Stimulated activated CD8-positive, alpha-beta memory T cell treated with anti-CD3 and anti-CD28 coated beads, Interleukin-15, amount 100 ng/mL, for 24 hours (primary cell): ENCODE results near the gene IRF2.

Source experiments
- DNase-seq: peaks from one replicate; pipeline ENCODE4 v3.0.0-alpha.2; 2020; ENCODE audit warnings: low read depth

Gene IRF2

GRCh38 chr4:184450045-184450444 lies 24.3 kb downstream of the IRF2 start:
- no peak for DNase-seq

- DNase-seq = no peak
These were observed 25.5 kb downstream of the IRF2 start for GRCh38 chr4:184448821-184449220.

DNA sequence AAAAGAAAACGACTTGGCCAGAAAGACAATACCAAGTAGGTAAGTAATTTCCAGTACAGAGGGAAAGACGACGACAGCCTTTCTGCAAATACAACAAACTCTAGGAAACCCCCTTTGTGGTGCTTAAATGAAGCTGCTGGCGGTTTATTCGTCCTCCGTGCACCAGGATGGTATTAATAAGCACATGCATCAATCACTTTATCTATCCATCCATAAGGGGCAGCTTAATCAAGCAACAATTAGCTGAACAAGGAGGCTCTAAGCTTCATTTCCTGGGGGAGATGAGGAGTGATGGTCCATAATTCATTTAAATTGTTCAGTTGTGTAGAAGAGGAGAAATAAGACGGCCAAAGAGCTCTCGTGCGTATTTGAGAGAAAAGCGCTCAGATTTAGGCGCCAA lies 26.2 kb downstream of the IRF2 start:
- no peak for DNase-seq

- DNase-seq = no peak
These were observed 26.7 kb downstream of the IRF2 start for GRCh38 chr4:184447664-184448063.

DNA sequence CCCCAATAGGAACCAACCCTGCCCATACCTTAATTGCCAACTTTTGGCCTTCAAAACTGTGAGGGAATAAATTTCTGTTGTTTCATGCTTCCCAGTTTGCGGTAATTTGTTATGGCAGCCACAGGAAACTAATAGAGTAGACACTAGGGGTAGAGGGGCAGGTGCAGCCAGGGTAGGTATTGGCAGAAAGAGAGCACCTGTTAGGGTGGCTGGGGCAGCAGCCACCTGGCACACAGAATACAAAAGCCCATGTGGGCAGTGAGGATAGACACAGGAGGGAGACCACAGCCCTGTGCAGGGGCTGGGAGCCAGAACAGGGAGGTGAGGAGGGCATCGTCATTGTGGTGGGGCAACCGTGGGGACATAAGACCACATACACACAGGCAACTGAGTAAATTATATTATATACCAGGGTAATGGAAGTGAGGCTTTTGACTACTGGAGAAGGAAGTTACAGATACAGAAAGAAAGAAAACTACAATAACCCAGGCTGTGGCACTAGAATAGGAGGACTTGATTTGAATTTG lies 28.2 kb downstream of the IRF2 start:
- DNase-seq = no peak

GRCh38 chr4:184444953-184445309 lies 29.4 kb downstream of the IRF2 start:
- DNase-seq = no peak

DNA sequence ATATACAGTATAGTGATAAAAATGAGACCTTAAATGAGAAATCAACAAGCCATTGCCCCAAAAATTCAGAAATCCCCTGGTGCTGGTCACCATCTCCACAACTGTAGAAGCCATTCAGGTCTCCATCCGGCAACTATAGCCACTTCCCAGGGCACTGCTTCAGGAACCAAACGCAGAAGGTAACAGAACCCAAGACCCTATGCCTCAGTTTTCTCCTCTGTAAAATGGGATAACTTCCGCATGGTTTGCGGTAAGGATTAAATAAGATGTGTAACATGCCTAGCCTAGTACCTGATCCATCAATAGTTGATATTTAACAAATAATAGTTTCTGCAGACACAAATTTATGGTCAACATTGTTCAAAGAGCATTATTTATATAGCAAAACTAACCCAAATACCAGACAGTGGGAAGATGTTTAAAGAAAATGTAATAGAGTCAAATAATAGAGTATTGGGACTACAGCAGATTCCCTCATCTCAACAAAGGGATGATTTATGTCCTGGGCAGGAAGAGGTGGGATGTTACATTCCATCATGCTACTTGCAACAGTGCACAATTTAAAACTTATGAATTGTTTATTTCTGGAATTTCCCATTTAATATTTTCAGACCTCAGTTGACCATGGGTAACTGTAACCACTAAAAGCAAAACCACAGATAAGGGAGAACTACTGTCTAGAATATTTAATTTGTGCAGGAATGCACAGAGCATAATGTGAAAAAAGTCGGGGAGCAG lies 30.0 kb downstream of the IRF2 start:
- no peak for DNase-seq

DNA sequence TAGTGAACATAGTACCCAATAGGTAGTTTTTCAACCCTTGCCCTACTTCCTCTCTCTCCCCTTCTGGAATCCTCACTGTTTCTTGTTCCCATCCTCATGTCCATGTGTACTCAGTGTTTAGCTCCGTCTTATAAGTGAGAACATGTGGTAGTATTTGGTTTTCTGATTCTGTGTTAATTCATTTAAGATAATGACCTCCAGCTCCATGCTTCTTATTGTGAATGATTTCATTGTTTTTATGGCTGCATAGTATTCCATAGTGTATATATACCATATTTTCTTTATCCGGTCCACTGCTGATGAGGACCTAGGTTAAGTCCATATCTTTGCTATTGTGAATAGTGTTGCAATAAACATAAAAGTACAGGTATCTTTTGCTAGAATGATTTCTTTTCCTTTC lies 31.0 kb downstream of the IRF2 start:
- DNase-seq = no peak

DNA sequence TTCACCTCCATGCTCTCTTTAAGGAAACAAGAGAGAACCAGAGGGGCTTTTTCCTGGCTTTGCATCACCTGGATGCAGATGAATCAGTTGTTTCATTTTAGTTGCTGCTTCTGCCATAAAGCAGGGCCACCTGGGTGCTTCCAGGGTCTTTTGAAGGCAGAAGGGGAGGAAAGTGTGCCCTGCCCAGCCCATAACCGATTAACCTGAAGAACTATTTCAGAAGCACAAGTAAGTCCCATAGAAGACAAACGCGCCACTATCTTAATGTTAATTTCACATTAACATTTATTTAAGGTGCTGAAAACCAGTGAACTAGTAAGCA lies 32.1 kb downstream of the IRF2 start:
- no peak for DNase-seq

DNA sequence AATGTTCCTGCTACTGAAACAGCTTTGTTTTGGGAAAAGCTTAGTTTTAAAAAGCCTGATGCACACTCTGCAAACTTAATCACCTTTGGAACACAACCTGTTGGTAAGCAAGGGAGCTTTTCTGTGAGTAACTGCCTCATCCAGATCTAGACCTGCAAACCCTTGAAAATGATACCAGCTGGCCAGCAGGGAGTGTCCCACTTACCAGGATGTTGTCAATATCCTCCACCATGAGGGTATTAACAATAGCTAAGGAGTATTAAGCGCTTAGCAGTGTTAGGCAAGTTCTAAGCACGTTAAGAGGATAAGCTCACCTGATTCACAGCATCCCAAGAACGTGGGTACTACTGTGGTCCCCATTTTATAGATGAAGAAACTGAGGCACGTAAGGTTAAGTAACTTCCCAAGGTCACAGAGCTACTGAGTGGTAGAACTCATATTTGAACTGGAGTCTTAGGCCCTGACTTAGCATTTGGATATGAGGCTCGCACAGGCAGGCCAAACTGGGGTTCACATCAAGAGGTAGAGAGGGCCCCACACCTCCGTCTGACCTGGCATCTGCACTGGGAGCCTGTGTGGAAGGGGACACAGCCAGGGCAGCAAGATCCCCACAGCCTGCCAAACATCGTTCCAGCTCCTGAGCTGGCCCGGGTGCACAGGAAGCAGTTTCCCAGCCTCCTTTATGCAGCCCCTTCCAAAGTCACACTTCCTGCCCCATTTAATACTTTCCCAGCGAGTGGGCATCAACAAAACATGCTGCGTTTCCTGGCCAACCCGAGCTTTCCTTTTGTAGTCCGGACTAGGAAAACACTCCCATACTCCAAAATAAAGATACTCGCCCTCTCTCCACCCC lies 32.7 kb downstream of the IRF2 start:
- DNase-seq = no peak

DNA sequence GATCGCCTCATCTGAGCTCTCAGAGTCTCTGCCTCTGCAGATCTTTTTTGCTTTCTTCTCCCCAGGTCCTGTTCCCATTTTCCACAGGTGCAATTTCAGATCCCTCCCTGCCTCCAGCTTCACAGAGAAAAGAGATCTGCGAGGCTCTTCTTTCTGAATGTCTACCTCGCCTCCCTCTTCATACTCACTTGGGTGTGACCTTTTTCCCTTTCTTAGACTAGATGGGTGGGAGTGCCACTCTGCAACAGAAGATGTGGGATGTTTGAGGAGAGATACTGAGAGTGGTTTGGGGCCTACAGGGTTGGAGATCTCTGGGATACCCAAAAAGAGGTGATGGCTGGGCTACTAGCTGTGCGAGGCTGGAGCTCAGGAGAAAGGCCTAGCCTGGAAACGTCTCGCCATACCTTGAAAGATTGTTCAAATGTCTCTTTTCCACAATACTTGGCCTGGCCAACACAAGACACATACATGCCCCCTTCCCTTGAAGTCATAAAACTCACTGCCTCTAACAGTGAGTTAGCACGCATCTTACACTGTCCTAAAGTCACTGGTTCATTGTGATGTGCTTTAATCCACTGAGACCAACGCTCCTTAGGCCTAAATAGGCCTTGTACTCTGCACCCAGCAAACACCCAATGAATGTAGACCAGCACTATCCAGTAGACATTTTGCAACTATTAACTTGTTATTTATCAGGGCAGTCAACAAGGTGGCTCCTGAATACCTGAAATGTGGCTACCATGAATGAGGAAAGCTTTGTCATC lies 33.6 kb downstream of the IRF2 start:
- no peak for DNase-seq

GRCh38 chr4:184439856-184440594 lies 34.3 kb downstream of the IRF2 start:
- DNase-seq = no peak

- DNase-seq = no peak
These were observed 35.0 kb downstream of the IRF2 start for GRCh38 chr4:184439386-184439785.

- DNase-seq = no peak
These were observed 36.0 kb downstream of the IRF2 start for GRCh38 chr4:184438375-184438774.

DNA sequence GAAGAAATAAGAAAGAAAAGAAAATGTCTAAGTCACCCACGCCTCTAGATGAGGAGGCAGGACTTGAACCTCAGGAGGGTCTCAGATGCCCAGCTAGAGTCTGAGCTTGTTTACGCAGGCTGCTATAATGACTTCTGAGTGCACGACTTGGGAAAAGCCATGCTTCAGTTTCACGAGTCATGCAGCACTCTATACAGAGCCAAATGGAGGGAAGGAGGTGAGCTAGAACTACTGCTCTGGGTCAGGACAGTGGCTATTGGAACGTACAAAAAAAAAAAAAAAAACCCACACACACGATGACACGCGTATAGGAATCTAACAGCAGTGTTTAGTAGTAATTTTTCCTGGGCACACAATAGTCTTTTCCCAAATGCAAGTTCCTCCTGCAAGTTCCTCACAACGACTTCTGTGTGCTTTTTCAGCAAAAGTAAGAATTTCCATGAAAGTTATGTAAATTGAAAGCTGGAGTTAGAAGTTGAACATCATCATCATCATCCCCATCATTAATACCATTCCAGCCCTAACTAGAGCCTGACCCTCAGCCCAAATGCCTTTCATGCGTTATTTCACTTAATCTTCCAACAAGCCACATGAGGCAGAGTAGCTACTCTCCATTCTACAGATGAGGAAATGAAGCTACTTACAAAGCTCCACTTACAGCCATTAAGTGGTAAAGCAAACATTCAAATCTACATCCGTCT lies 36.6 kb downstream of the IRF2 start:
- DNase-seq = no peak

DNA sequence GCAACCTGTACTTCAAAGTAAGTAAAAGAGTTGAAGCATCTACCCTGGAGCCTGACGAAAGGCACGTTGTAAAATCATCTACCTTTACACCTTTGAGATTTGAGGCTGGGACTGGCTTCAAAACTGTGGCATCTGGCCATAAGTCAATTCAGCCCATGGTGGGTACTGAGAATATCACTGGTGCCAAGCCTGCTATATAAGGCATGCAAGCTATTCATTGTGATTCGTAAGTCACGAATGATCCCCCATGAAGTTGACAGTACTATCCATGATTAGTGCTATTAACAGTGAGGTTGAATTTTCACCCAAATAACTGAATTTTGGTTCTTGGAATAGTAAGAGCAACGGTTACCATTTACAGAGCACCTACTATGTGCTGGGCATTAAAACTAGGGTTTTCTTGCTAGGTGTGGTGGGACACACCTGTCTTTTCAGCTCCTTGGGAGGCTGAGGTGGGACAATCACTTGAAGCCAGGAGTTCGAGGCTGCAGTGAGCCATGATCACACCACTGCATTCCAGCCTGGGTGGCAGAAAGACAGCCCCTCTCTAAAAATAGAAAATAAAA lies 39.8 kb downstream of the IRF2 start:
- no peak for DNase-seq

DNA sequence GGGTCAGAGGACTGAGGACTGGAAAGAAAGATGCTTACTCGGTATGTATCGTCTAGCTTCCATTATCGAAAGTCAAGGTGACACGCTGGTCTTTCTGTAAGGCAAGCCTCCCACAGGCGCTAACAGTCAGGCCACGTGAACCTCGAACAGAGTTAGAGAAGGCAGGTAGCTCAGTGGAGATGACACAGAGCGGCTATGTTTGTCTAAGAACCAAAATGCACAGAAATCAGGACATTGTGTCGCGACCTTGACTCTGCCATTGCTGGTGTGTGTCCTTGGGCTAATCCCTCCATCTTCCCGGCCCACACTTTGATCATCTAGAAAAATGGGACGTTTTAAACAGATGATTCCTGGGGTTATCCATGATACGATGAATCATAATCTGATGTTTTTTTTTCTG lies 40.3 kb downstream of the IRF2 start:
- no peak for DNase-seq

GRCh38 chr4:184433258-184433892 lies 41.0 kb downstream of the IRF2 start:
- no peak for DNase-seq

DNA sequence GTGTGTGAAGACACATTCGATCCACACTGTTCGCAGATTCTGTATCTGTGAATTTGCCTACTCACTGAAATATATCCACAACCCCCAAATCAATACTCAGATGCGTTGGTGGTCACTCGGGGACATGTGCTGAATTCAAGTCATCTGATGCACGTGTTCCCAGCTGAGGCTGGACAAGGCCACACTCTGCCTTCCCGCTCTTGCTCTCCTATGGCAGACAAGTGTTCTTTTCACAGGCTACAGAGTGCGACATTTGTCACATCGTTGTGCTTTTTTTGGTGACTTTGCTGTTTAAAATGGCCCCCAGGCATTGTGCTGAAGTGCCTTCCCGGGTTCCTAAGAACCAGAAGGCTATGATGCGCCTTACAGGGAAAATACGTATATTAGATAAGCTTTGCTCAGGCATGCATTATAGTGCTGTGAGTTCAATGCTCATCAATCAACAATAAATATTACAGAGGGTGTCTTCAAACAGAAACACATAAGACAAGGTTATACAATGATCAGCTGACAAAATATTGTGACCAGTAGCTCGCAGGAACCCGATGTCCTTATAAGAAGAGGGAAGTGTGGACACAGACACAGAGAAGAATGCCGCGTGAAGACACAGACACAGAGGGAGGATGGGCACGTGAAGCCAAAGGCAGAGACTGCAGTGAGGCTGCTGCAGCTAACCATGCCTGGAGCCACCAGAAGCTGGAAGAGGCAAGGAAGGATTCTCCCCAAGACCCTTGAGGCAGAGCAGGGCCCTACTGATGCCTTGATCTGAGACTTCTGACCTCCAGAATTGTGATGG lies 42.0 kb downstream of the IRF2 start:
- DNase-seq = no peak

GRCh38 chr4:184430163-184430562 lies 44.2 kb downstream of the IRF2 start:
- DNase-seq = no peak
